DMS53 (cell line): ENCODE measurements around the gene BMP3.

Source experiments
- DNase-seq: peaks from one replicate; lab custom pipeline; 2025; lab: John Stamatoyannopoulos, UW

BMP3 gene

GRCh38 chr4:81106150-81106549 is 75.6 kb downstream of the BMP3 start:
- DNase-seq: no peak
